GM12892 (cell line): ENCODE results near the gene MTUS2.

Experiments used
- POLR2A ChIP-seq: IDR thresholded peaks from 2 replicates; pipeline ENCODE4 v1.6.1; 2011; ENCODE audit warnings: low read depth, low read length, control low read depth
- POLR2AphosphoS5 ChIP-seq: IDR thresholded peaks from 2 replicates; pipeline ENCODE4 v1.6.1; 2011; ENCODE audit warnings: low read depth, low read length, control low read depth

GRCh38 chr13:29523199-29523961 lies 703.2 kb downstream of the MTUS2 start:
- TF ChIP-seq POLR2AphosphoS5 (no peak), POLR2A (no peak)
